Fibroblast of villous mesenchyme (primary cell): Measurements from ENCODE around the gene THYN1. TPM values are rescaled to one million over a fixed set of nuclear protein-coding genes. Genes with fewer than 3 reads are reported as not detected.

Experiments used
- DNase-seq: peaks from one replicate; pipeline ENCODE4 v3.0.0-alpha.2; 2010; ENCODE audit warnings: low read depth
- H3K4me3 ChIP-seq: 2 replicates; pipeline ENCODE4 v1.5.1; 2011; ENCODE audit warnings: low read depth, mild to moderate bottlenecking, low read length
- CTCF ChIP-seq: IDR thresholded peaks from 2 replicates; pipeline ENCODE4 v1.5.1; 2012; ENCODE audit warnings: low read depth, mild to moderate bottlenecking, low read length; ENCODE audit not compliant: insufficient read depth
- total RNA-seq: library from RNA; depleted of rRNA; stranded (reverse); fragments of >200 nt; gene quantifications from 2 replicates; pipeline ENCODE4 v1.2.3, GENCODE V29; 2012

Gene THYN1
- total RNA-seq, 1 donor, result 58.3 TPM

GRCh38 chr11:134278356-134278755 is 25.2 kb upstream of the THYN1 start:
- H3K4me3 ChIP-seq, result no peak overlapping the region
- no peak for TF ChIP-seq CTCF

GRCh38 chr11:134277183-134278001 is 24.2 kb upstream of the THYN1 start:
- H3K4me3 ChIP-seq, result no peak overlapping the region
- no peak for TF ChIP-seq CTCF
- no peak for DNase-seq

More at GRCh38 chr11:134278356-134278755, 25.2 kb upstream of the THYN1 start:
- no peak for DNase-seq

GRCh38 chr11:134276396-134277182 is 23.4 kb upstream of the THYN1 start:
- TF ChIP-seq CTCF, result no peak
- DNase-seq, result no peak
- H3K4me3 ChIP-seq, result peak overlapping the region; percentile 30

- peak within 1 kb of the TSS; percentile 30 for H3K4me3 ChIP-seq
- DNase-seq, result no peak
- TF ChIP-seq CTCF, result peak; percentile 38
These were observed 22.6 kb upstream of the THYN1 start, which contains the start of gene GLB1L3 for GRCh38 chr11:134275534-134276395. Gene GLB1L3, plus strand, starts transcription at chr11:134276379. Its CDS starts 362 bp downstream, at chr11:134276741.

GRCh38 chr11:134275188-134275533 is 22.0 kb upstream of the THYN1 start:
- TF ChIP-seq CTCF, result no peak
- H3K4me3 ChIP-seq, result no peak overlapping the region
- DNase-seq, result no peak

- no peak for DNase-seq
- H3K4me3 ChIP-seq, result no peak overlapping the region
- TF ChIP-seq CTCF, result no peak
These were observed 20.2 kb upstream of the THYN1 start for GRCh38 chr11:134273317-134273712.
